HG02970 (cell line): ENCODE measurements around the gene DCK.
"Not testable (repeated sequence)": the region's sequence is repeated elsewhere in the genome, so short reads cannot be mapped to it uniquely, and the experiment has no call there.

Source experiments
- ATAC-seq: cut with Tn5 transposase; IDR thresholded peaks from one replicate; pipeline ENCODE4 v1.9.1; 2021; ENCODE audit warnings: mild to moderate bottlenecking, moderate library complexity, moderate number of reproducible peaks; ENCODE audit not compliant: unreplicated experiment, low FRiP score

Gene DCK

GRCh38 chr4:71059573-71059972 is 66.1 kb downstream of the DCK start:
- not testable (repeated sequence) for ATAC-seq

- no peak for ATAC-seq
Observed at GRCh38 chr4:71062436-71062835, 69.0 kb downstream of the DCK start.

GRCh38 chr4:71063711-71064110 is 70.3 kb downstream of the DCK start:
- ATAC-seq = no peak

GRCh38 chr4:71064521-71064920 is 71.1 kb downstream of the DCK start:
- ATAC-seq = no peak

- no peak for ATAC-seq
Observed at GRCh38 chr4:71065991-71066510, 72.6 kb downstream of the DCK start.

GRCh38 chr4:71066737-71067716 is 73.6 kb downstream of the DCK start:
- ATAC-seq = no peak

- ATAC-seq = no peak
Observed at GRCh38 chr4:71069063-71069462, 75.6 kb downstream of the DCK start.

GRCh38 chr4:71070015-71070414 is 76.6 kb downstream of the DCK start:
- ATAC-seq = no peak

- ATAC-seq = no peak
Observed at GRCh38 chr4:71074452-71075299, 81.2 kb downstream of the DCK start.
